H1 (cell line): Measurements from ENCODE around the gene COL25A1. TPM values are rescaled to one million over a fixed set of nuclear protein-coding genes. Genes with fewer than 3 reads are reported as not detected.

Experiments used
- CTCF ChIA-PET: fragments of 300-600 bp; sonication (Branson Sonifier 250); formaldehyde crosslinking; loops from one replicate; lab custom pipeline; 2021; ENCODE audit not compliant: partially characterized antibody; lab: Charles Lee
- POLR2A ChIA-PET: fragments of 300-600 bp; sonication (Branson Sonifier 250); formaldehyde crosslinking; loops from one replicate; lab custom pipeline; 2021; ENCODE audit warnings: inconsistent platforms; ENCODE audit not compliant: partially characterized antibody; lab: Charles Lee
- DNase-seq, 2 experiments: peaks; one replicate each; pipeline versions ENCODE4 v3.0.0 to v3.0.0-alpha.2; 2010 to 2022; ENCODE audit warnings: low spot score in 2 of 2, low read depth in 1 of 2, mixed read lengths in 1 of 2
- FAIRE-seq: peaks from 2 replicates; lab custom pipeline; 2011; peaks lifted over from hg19 to GRCh38; lab: Jason Lieb, UNC
- H2AFZ ChIP-seq: 2 replicates; pipeline ENCODE4 v1.8.1; 2012; ENCODE audit warnings: low read length, inconsistent platforms
- H2AK5ac ChIP-seq: 2 replicates; pipeline ENCODE4 v1.6.1; 2013; ENCODE audit warnings: low read depth, low read length
- H2BK120ac ChIP-seq: replicated peaks from 2 replicates; pipeline ENCODE3; 2013; ENCODE audit warnings: low read depth, low read length, inconsistent platforms
- H2BK12ac ChIP-seq: 2 replicates; pipeline ENCODE4 v1.6.1; 2013; ENCODE audit warnings: low read depth, low read length
- H2BK15ac ChIP-seq: 2 replicates; pipeline ENCODE4 v1.6.1; 2013; ENCODE audit warnings: low read length
- H2BK20ac ChIP-seq: 2 replicates; pipeline ENCODE4 v1.6.1; 2013; ENCODE audit warnings: low read length
- H2BK5ac ChIP-seq: 2 replicates; pipeline ENCODE4 v1.6.1; 2013; ENCODE audit warnings: low read depth, low read length
- H3K14ac ChIP-seq: 2 replicates; pipeline ENCODE4 v1.6.1; 2013; ENCODE audit warnings: inconsistent platforms; ENCODE audit not compliant: insufficient read length
- H3K18ac ChIP-seq: 2 replicates; pipeline ENCODE4 v1.6.1; 2013; ENCODE audit warnings: low read length; ENCODE audit errors: extremely low read depth
- H3K23ac ChIP-seq: 2 replicates; pipeline ENCODE4 v1.6.1; 2013; ENCODE audit warnings: inconsistent platforms; ENCODE audit not compliant: insufficient read length
- H3K23me2 ChIP-seq: 2 replicates; pipeline ENCODE4 v1.6.1; 2013; ENCODE audit warnings: low read depth, low read length
- H3K27ac ChIP-seq: 2 replicates; pipeline ENCODE4 v1.6.1; 2011; ENCODE audit warnings: low read depth, low read length, inconsistent platforms
- H3K27me3 ChIP-seq, 4 experiments: replicated peaks in 1 of 4; 1 replicate in 1 of 4; 2 replicates in 3 of 4; pipeline versions ENCODE4 v1.6.1 to v1.8.1; 2011 to 2013; ENCODE audit warnings: low read length in 3 of 4, mild to moderate bottlenecking in 3 of 4, inconsistent platforms in 2 of 4, mixed read lengths in 2 of 4, moderate library complexity in 1 of 4; ENCODE audit not compliant: control insufficient read depth in 3 of 4, insufficient read depth in 3 of 4; ENCODE audit errors: extremely low read depth in 1 of 4
- H3K36me3 ChIP-seq, 4 experiments: 2 replicates each; pipeline versions ENCODE4 v1.6.1 to v1.8.1; 2011 to 2013; ENCODE audit warnings: mild to moderate bottlenecking in 4 of 4, low read length in 3 of 4, moderate library complexity in 2 of 4, control low read depth in 1 of 4, inconsistent platforms in 1 of 4; ENCODE audit not compliant: insufficient read depth in 4 of 4, control insufficient read depth in 2 of 4
- H3K4ac ChIP-seq: replicated peaks from 2 replicates; pipeline ENCODE3; 2013; ENCODE audit warnings: low read length, low read depth, mixed read lengths, inconsistent platforms; ENCODE audit not compliant: insufficient read length
- H3K4me1 ChIP-seq, 4 experiments: replicated peaks in 1 of 4; 1 replicate in 1 of 4; 2 replicates in 3 of 4; pipeline versions ENCODE4 v1.6.1 to v1.8.1; 2011 to 2013; ENCODE audit warnings: low read length in 3 of 4, inconsistent platforms in 2 of 4, mixed read lengths in 1 of 4; ENCODE audit not compliant: insufficient read depth in 4 of 4, control insufficient read depth in 3 of 4
- H3K4me2 ChIP-seq, 2 experiments: 2 replicates each; pipeline versions ENCODE4 v1.6.1 to v1.8.1; 2011 to 2013; ENCODE audit warnings: low read depth in 2 of 2, low read length in 2 of 2, control low read depth in 1 of 2, inconsistent platforms in 1 of 2, mild to moderate bottlenecking in 1 of 2; ENCODE audit not compliant: insufficient read depth in 1 of 2
- H3K4me3 ChIP-seq, 4 experiments: fragments of 200-600, 300-600 bp in 1 of 4; sonication (generic), shearing (Covaris generic), sonication (Bioruptor Twin) in 1 of 4; 2 replicates each; pipeline versions ENCODE4 v1.5.1 to v1.8.1; 2011 to 2016; ENCODE audit warnings: low read length in 4 of 4, low read depth in 3 of 4, control low read depth in 2 of 4, inconsistent platforms in 2 of 4, mild to moderate bottlenecking in 2 of 4, mixed read lengths in 1 of 4, moderate library complexity in 1 of 4; ENCODE audit not compliant: insufficient read depth in 2 of 4; ENCODE audit errors: extremely low read depth in 1 of 4
- H3K56ac ChIP-seq: replicated peaks from 2 replicates; pipeline ENCODE3; 2013; ENCODE audit warnings: low read depth, mild to moderate bottlenecking, mixed read lengths, low read length, inconsistent platforms; ENCODE audit not compliant: insufficient read length
- H3K79me1 ChIP-seq: 2 replicates; pipeline ENCODE4 v1.6.1; 2013; ENCODE audit warnings: low read depth, low read length, control low read depth
- H3K79me2 ChIP-seq, 2 experiments: 2 replicates each; pipeline versions ENCODE4 v1.6.1 to v1.8.1; 2012 to 2013; ENCODE audit warnings: low read length in 2 of 2, mild to moderate bottlenecking in 2 of 2, inconsistent platforms in 1 of 2; ENCODE audit not compliant: insufficient read depth in 2 of 2, control insufficient read depth in 1 of 2
- H3K9ac ChIP-seq, 4 experiments: replicated peaks in 1 of 4; 1 replicate in 1 of 4; 2 replicates in 3 of 4; pipeline versions ENCODE4 v1.6.1 to v1.8.1; 2011 to 2013; ENCODE audit warnings: low read depth in 3 of 4, low read length in 3 of 4, control low read depth in 2 of 4, mild to moderate bottlenecking in 2 of 4, moderate library complexity in 2 of 4, inconsistent platforms in 1 of 4; ENCODE audit errors: extremely low read depth in 1 of 4
- H3K9me3 ChIP-seq, 2 experiments: 2 replicates each; pipeline versions ENCODE4 v1.6.1 to v1.8.1; 2012 to 2013; ENCODE audit warnings: mild to moderate bottlenecking in 2 of 2, moderate library complexity in 2 of 2, control low read depth in 1 of 2, inconsistent platforms in 1 of 2, low read depth in 1 of 2, low read length in 1 of 2, mixed read lengths in 1 of 2; ENCODE audit not compliant: insufficient read depth in 2 of 2
- H4K20me1 ChIP-seq, 2 experiments: replicated peaks in 1 of 2; 2 replicates each; pipeline versions ENCODE3 to v1.8.1; 2011 to 2013; ENCODE audit warnings: inconsistent platforms in 2 of 2, low read length in 2 of 2, mild to moderate bottlenecking in 1 of 2; ENCODE audit not compliant: insufficient read depth in 2 of 2, control insufficient read depth in 1 of 2
- H4K5ac ChIP-seq: 2 replicates; pipeline ENCODE4 v1.6.1; 2013; ENCODE audit warnings: low read length, low read depth, mixed read lengths, inconsistent platforms; ENCODE audit not compliant: insufficient read length
- H4K8ac ChIP-seq: 2 replicates; pipeline ENCODE4 v1.8.0; 2013; ENCODE audit warnings: mild to moderate bottlenecking, moderate library complexity, low read length, inconsistent platforms; ENCODE audit not compliant: insufficient read depth; ENCODE audit errors: extremely low read depth
- H4K91ac ChIP-seq: replicated peaks from 2 replicates; pipeline ENCODE3; 2013; ENCODE audit warnings: low read length, mixed read lengths, inconsistent platforms; ENCODE audit not compliant: insufficient read length
- ATF2 ChIP-seq: IDR thresholded peaks from 2 replicates; pipeline ENCODE4 v1.6.1; 2012; ENCODE audit warnings: low read length, inconsistent platforms
- CEBPB ChIP-seq: IDR thresholded peaks from 2 replicates; pipeline ENCODE4 v1.6.1; 2012; ENCODE audit warnings: low read depth, low read length
- KDM1A ChIP-seq: fragments of 200-600, 300-600 bp; sonication (generic); IDR thresholded peaks from 2 replicates; pipeline ENCODE4 v1.7.1; 2016; ENCODE audit warnings: mild to moderate bottlenecking, low read length, borderline replicate concordance
- WGBS, 2 experiments: shearing (Covaris generic) in 1 of 2; methylation state at CpG; one replicate each; pipeline versions ENCODE4 v1.1.6 to v1.1.7; 2013 to 2015; ENCODE audit warnings: low lambda C conversion rate in 2 of 2, mixed read lengths in 2 of 2, inconsistent platforms in 1 of 2, low coverage in 1 of 2, missing lambda C conversion rate in 1 of 2; ENCODE audit not compliant: insufficient replicate concordance in 2 of 2, insufficient coverage in 1 of 2, insufficient read length in 1 of 2; ENCODE audit errors: extremely low coverage in 1 of 2, missing lambda C conversion rate in 1 of 2; 5-methylcytosine and 5-hydroxymethylcytosine counted together
- polyA plus RNA-seq, 7 experiments: library from polyadenylated mRNA; depleted of rRNA in 3 of 7; stranded (reverse) in 5 of 7; unstranded in 2 of 7; fragments of >200 nt in 5 of 7; fragments of 200-250 nt in 2 of 7; gene quantifications; 1 replicate in 5 of 7; 2 replicates in 1 of 7; 4 replicates in 1 of 7; pipeline versions ENCODE4 v1.2.1 to v1.2.3, GENCODE V29; 2011 to 2013; ENCODE audit warnings: missing spikeins in 2 of 7, mixed read lengths in 2 of 7
- total RNA-seq: library from RNA; stranded (reverse); fragmentation: NEBNext Ultra II Directional; extraction: Animal tissue kit (Norgen Biotek cat#: 25700); gene quantifications from 2 replicates; pipeline ENCODE4 v1.2.1, GENCODE V29; 2021

Gene COL25A1
- total and polyA plus RNA-seq, 2 of the 8 experiments (the other 6 are each of a cell fraction or from before 2014, with no cell fraction given), result 1.1 to 8.3 TPM

- TF ChIP-seq KDM1A, result no peak
- no peak for TF ChIP-seq ATF2
- no peak for TF ChIP-seq CEBPB
- ChIA-PET CTCF (no interaction called here), POLR2A (no interaction called here)
- no peak overlapping the region for H2AFZ ChIP-seq
- no peak overlapping the region for H3K56ac ChIP-seq
- no peaks in the 10 kb centered on the region for H3K9me3 ChIP-seq
- H2BK120ac ChIP-seq, result no peak overlapping the region
- no peak overlapping the region for H2BK12ac ChIP-seq
- H3K79me1 ChIP-seq, result no peaks in the 10 kb centered on the region
- no peak overlapping the region for H2BK15ac ChIP-seq
- no peaks in the 10 kb centered on the region for H3K27me3 ChIP-seq
- no peaks in the 10 kb centered on the region for H3K36me3 ChIP-seq
- no peak overlapping the region for H2AK5ac ChIP-seq
- H3K4me3 ChIP-seq, result no peak overlapping the region
- no peak overlapping the region for H3K4me2 ChIP-seq
- peaks cover 0 to 8% (median 0%) of the 10 kb centered on the region in 4 experiments; a peak in 1 of 7 replicates for H3K4me1 ChIP-seq
- no peak for FAIRE-seq
- H3K23me2 ChIP-seq, result no peaks in the 10 kb centered on the region
- no peak overlapping the region for H2BK5ac ChIP-seq
- H3K18ac ChIP-seq, result no peak overlapping the region
- no peaks in the 10 kb centered on the region for H3K79me2 ChIP-seq
- H4K20me1 ChIP-seq, result no peaks in the 10 kb centered on the region
- H2BK20ac ChIP-seq, result no peak overlapping the region
- no peak overlapping the region for H3K23ac ChIP-seq
- H3K14ac ChIP-seq, result no peak overlapping the region
- H4K8ac ChIP-seq, result no peak overlapping the region
- no peak overlapping the region for H3K9ac ChIP-seq
- DNase-seq, result no peak
- no peak overlapping the region for H3K27ac ChIP-seq
- no peak overlapping the region for H4K5ac ChIP-seq
- 100% methylated on average over 2 of the region's 2 CpGs; no CpG with 5 or more reads in 1 of the 2 experiments for WGBS, 2 experiments
- no peak overlapping the region for H3K4ac ChIP-seq
- no peak overlapping the region for H4K91ac ChIP-seq
These were observed 455.9 kb downstream of the COL25A1 start for GRCh38 chr4:108846568-108846967.
